GM12875 (cell line): ENCODE data around the gene HIVEP3.

Experiments used
- H3K4me3 ChIP-seq: one replicate; pipeline ENCODE4 v1.5.1; 2011; ENCODE audit warnings: low read depth, low read length, control low read depth
- TF ChIP-seq, protein P1 (sequence below): IDR thresholded peaks from 2 replicates; pipeline ENCODE4 v1.5.1; 2011; ENCODE audit warnings: low read depth, mild to moderate bottlenecking, control low read depth, inconsistent platforms, low read length, moderate library complexity, borderline replicate concordance; ENCODE audit not compliant: insufficient read depth

The HIVEP3 gene

DNA sequence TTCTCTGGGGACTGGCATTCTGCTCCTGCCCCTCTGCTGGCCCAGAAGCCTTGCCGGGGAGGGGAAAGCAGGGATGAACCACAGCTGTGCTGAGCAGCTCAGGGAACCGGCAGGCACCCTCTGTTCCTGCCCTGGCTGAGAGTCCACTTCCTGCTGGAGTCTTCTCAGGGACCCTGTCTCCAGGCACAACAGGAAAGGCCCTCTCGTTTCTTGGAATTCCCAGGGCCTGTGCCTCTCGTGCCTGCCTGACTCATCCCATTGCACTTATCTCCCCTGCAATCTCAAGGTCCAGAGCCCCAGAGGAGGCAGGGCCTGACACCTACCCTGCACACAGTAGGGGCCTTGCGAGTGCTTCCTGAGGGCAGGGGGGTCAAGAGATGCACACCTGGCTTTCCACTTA is 433.1 kb downstream of the HIVEP3 start:
- TF ChIP-seq, protein P1, sequence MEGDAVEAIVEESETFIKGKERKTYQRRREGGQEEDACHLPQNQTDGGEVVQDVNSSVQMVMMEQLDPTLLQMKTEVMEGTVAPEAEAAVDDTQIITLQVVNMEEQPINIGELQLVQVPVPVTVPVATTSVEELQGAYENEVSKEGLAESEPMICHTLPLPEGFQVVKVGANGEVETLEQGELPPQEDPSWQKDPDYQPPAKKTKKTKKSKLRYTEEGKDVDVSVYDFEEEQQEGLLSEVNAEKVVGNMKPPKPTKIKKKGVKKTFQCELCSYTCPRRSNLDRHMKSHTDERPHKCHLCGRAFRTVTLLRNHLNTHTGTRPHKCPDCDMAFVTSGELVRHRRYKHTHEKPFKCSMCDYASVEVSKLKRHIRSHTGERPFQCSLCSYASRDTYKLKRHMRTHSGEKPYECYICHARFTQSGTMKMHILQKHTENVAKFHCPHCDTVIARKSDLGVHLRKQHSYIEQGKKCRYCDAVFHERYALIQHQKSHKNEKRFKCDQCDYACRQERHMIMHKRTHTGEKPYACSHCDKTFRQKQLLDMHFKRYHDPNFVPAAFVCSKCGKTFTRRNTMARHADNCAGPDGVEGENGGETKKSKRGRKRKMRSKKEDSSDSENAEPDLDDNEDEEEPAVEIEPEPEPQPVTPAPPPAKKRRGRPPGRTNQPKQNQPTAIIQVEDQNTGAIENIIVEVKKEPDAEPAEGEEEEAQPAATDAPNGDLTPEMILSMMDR, result no peak
- no peak overlapping the region for H3K4me3 ChIP-seq

DNA sequence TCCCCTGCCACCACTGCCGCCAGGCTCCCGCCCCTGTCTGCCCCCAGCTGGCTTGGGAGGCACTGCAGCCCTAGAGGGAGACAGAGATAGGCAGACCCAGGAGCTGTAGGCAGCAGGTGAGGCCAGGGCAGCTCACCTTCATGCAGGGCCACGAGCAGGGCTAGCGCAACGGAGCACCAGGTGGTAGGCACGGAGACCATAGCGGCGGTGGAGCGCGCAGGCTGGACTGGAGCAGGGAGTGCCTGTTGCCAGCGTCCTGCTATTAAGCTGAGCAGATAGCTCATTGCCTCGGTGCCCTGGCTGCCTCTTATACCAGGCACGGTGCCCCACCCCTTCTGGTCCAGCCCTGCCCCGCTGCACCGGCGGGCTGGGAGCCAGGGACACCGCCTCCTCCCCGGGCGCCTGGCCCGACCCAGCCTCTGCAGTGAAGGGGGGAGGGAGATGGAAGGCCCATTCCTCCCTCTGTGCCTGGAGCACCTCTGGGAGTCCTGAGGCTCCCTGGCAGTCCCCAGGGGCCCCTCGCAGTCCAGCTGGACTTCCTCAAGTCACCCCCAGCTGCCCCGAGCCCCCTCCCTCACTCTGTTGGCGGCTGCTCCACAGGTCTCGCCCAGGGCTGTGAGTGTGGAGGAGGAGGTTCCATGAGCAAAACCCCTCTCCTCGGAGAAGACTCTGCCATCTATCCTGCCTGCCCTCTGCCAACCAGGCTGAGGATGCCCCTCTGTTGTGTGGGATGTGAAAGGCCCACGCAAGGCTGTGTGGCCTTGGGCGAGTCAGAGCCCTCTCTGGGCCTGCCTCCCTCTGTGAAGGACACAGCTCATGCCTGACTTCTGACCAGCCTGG is 434.1 kb downstream of the HIVEP3 start, which contains the start of gene EDN2:
TSS of gene EDN2 (minus strand) at position 282 of the 840 bp plus-strand sequence. CDS start at position 200, 82 bp downstream.
- no peak within 1 kb of the TSS for H3K4me3 ChIP-seq
- TF ChIP-seq, protein P1, result peak; percentile 39

DNA sequence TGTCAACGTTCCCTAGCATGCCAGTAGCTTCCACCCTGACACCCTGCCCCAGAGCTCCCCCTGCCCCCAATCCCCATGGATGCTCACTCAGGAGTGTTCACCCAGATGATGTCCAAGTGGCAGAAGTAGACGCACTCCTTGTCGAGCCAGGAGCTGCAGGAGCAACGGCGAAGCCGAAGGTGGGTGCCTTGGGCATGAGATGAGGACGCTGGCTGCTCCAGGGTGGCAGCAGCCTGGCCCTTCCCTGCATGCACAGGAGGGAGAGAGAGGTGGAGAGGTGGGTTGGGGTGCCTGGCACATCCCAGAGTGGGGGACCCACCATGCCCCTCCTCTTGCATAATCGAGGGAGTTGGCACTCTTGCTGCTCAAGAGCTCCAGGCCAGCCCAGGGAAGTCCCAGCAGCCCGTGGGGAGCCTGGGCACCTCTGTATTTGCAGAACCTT is 434.7 kb downstream of the HIVEP3 start:
- TF ChIP-seq, protein P1, result no peak

DNA sequence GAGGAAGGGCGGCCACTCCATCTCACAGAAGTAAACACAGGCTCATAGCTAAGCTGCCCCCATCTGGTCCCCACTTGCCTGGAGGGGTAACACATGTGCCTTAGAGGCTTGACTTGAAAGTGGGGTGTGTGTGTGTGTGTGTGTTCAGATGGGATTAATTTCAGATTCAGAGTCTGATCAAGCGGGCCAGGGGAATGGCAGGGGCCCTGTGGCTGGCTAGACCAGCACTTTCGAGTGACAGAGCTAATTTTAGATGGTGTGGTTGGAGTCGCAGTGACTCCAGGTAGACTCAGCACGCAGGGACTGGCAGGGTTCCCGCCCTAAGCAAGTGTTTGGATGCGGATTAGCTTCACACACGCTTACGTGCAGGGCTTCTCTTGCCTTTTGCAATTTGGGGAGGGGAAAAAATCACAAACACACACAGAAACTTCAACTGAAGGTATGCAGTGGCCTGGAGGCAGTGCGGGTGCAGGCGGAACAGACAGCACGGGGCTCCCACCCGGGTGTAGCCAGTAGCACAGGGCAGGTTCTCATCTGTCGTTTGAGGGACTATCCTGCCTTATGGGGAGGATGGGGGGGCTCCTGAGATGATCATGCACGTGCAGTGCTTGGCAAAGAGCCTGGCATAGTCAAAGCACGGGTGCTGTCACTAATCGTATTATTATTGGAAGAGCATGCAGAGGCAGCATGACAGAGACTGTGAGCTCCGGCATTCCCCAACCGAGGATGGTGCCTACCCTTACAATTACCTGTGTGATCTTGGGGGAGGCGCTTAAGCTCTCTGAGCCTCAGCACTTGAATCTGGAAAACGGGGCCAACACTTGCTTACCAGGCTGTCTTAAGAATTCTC is 435.5 kb downstream of the HIVEP3 start:
- H3K4me3 ChIP-seq, result no peak overlapping the region

More for the DNA sequence above, 434.7 kb downstream of the HIVEP3 start:
- no peak overlapping the region for H3K4me3 ChIP-seq

DNA sequence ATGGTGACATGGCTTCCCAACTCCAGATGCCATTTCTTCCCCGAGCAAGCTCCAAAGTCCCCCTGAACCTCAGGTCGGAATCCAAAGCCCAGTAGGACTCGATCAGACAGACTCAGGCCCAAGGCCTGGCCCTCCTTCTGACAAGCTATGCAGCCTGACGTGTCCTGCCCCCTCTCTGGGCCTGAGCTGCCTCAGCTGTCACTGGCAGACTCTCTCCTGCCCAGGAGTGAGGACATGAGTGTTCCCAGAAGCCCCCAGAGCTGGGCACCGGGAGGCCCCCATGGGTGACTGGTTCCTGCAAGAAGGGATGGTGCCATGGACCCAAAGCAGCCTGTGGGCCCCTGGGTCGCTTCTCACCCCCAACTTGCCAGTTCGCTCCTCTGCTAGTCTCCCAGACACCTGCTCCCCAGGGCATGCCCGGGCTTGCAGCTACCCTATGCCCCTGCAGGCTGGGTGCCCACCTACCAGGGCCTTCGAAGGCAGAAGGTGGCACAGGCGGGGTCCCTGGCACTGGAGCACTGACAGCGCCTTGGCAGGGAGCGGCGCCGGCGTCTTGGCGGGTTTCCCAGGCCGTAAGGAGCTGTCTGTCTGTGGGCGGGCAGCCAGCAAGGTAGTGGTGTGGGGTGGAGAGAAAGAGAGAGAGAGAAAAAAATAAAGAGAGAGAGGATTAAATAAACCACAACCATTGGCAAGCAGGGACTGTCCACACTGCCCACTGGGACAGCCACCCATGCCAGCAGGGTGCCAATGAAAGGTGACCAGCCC is 436.5 kb downstream of the HIVEP3 start:
- H3K4me3 ChIP-seq, result no peak overlapping the region
- TF ChIP-seq, protein P1, result no peak

More for the DNA sequence above, 435.5 kb downstream of the HIVEP3 start:
- TF ChIP-seq, protein P1, result no peak

DNA sequence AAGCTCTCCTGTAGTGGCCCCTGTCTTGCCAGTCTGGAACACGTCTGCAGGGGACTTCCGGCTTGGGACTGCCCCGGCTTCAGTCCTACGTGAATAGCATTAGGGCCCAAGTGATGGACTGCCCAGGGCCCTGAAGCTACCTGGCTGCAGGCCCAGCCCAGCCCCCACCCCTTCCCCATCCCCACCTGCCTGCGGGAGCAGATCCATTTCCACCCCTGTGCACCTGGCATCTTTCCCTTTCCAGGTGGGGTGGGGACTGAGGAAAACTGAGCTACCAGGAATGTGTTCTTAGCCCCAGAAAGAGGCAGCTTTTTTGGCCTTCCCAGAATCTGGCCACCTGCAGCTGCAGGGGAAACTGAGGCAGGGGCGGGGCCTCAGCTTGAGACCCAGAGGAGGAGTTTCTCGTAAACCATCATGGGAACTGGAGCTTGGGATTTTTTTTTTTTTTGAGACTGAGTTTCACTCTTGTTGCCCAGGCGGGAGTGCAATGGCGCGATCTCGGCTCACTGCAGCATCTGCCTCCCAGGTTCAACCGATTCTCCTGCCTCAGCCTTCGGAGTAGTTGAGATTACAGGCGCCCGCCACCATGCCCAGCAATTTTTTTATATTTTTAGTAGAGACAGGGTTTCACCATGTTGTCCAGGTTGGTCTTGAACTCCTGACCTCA is 437.5 kb downstream of the HIVEP3 start:
- H3K4me3 ChIP-seq, result no peak overlapping the region
- TF ChIP-seq, protein P1, result no peak
